KBM-7 (cell line): ENCODE measurements around the gene UCK2.

Experiments used
- DNase-seq: peaks from one replicate; pipeline ENCODE4 v3.0.0-alpha.2; 2015
- in situ Hi-C: fragments of 300-500 bp; cut with MboI; formaldehyde crosslinking; loops from 2 replicates; pipeline ENCODE4 v1.14.3; 2020; ENCODE audit warnings: low sequenced_read_pairs, low pct_unique_long_range_greater_than_20kb, mixed read lengths

Gene UCK2

DNA sequence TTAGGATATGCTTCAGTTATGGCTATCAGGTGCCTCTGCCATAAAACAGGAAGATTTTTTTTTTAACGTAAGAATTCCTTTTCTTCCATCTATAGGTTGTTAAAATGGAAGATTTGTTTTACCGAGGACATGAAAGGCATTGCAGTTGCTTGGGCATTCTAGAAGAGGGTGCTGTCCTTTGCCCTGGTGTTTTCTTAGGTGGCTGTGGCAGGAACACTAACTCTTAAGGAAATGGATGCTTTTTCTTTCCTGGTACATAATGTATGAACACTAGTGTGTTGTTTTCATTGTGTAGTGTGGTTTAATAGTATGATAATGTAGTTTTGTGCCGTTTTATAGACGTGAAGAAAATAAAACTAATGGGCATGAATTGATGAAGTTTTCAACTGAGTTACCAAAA is 47.2 kb downstream of the UCK2 start:
- in situ Hi-C loops: no loop called here
- no peak for DNase-seq

DNA sequence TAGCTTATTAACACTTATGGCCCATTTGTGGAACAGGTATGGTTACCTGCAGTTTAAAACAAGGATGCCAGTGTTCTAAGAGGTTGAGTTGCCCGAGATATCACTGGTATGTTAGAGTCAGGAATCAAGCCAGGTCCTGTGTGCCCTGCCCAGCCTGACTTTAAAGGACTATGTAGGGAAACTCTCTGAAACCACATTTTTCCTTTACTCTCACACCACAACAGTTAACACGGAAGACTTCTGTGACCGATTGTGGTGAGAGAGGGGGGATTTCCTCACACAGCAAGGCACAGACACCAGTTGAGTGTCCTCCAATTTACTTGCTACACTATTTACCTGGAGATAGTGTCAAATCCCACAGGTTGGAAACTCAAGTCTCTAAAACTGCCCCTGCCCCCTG is 47.8 kb downstream of the UCK2 start:
- in situ Hi-C loops: no loop called here
- no peak for DNase-seq

DNA sequence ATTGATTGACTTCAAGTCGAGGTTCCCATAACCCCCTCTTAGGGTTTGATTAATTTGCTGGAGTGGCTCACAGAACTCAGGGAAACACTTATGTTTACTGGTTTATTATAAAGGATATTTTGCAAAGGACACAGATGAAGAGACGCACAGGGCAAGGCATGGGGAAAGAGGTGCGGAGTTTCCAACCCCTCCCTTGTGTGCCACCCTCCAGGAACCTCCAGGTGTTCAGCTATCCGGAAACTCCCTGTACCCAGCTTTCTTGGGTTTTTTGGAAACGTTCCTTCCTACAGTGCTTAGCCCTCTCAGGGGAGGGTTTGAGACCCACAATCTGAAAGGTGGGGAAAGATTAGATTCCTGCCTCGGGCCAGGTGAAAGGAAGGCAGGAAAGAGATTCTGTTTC is 48.2 kb downstream of the UCK2 start:
- in situ Hi-C loops: no loop called here
- DNase-seq: no peak

DNA sequence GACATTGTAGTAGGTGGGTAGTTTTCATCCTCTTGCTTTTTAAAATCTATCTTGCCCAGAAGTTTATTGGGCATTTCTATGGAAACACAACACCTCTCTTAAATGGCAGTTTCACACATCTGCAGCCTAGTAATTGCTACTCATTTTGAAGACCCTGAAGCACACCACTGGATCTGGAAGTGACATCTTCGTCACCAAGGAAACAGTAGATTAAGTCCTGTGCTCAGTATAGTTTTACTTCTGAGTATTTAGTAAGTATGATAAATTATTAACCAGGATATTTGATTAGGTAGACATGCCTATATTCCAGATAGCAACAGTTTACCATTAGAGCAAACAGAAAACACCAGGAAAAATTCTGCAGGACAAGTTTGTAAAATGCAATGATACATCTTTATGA is 48.7 kb downstream of the UCK2 start:
- DNase-seq: no peak
- in situ Hi-C loops: no loop called here

DNA sequence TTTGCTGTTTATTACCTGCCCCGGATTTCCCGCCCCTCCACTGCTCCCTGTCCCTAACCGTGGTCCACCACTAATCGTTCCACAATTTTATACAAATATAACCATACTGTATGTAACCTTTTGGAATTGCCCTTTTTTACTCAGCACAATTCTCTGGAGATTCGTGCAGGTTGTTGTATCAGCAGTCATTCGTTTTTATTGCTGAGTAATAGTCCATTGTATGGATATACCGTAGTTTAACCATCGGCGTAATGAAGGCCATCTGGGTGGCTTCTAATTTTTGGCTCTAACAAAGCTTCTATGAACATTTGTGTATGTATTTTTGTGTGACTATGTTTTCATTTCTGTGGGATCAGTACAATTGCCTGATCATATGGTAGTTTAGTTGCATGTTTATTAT is 50.0 kb downstream of the UCK2 start:
- in situ Hi-C loops: no loop called here

DNA sequence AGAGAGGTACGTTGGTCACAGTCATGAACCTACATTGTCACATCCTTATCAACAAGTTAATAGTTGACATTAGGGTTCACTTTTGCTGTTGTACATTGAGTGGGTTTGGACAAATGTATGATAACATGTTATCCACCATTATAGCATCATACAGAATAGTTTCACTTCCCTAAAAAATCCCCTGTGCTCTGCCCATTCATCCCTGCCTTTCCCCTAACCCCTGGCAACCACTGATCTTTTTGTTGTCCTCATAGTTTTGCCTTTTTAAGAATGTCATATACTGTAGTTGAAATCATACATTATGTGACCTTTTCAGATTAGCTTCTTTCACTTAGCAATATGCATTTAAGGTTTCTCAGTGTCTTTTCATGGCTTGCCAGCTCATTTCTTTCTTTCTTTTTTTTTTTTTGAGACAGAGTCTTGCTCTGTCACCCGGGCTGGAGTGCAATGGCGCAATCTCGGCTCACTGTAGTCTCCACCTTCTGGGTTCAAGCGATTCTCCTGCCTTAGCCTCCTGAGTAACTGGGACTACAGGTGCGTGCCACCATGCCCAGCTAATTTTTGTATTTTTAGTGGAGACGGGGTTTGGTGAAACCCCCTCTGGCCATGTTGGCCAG is 50.6 kb downstream of the UCK2 start:
- no peak for DNase-seq
- in situ Hi-C loops: no loop called here

More for the DNA sequence above, 50.0 kb downstream of the UCK2 start:
- no peak for DNase-seq

DNA sequence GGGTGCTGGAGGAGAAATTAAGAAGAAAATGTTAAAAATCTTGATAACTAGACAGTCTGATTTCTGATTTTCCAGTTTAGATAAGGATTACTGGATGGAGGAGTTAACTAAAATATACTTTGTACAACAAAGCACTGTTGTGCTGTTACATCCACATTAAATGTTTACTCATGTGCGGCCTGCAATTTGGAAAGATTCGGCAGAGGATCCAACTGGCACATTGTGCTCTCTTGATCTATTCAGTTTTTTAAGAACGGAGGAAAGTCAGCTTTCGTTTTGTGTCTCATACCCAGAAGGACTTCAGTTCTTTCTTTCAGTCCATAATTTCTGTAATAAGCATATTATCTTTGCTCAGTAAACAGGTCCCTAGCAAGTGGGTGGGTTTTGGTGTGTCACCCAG is 52.5 kb downstream of the UCK2 start:
- in situ Hi-C loops: no loop called here
- DNase-seq: no peak

DNA sequence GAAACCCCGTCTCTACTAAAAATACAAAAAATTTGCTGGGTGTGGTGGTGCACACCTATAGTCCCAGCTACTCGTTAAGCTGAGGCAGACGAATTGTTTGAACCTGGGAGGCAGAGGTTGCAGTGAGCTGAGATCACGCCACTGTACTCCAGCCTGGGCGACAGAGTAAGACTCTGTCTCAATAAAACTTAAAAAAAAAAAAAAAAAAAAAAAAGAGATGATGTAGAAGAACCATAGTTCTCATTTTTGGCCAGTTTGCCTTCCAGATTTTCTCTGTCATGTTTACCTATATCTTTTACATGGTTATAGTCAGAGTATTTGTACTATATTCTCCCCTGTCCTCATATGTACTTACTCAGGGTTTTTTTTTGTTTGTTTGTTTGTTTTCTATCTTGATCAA is 53.6 kb downstream of the UCK2 start:
- no peak for DNase-seq
- in situ Hi-C loops: no loop called here

DNA sequence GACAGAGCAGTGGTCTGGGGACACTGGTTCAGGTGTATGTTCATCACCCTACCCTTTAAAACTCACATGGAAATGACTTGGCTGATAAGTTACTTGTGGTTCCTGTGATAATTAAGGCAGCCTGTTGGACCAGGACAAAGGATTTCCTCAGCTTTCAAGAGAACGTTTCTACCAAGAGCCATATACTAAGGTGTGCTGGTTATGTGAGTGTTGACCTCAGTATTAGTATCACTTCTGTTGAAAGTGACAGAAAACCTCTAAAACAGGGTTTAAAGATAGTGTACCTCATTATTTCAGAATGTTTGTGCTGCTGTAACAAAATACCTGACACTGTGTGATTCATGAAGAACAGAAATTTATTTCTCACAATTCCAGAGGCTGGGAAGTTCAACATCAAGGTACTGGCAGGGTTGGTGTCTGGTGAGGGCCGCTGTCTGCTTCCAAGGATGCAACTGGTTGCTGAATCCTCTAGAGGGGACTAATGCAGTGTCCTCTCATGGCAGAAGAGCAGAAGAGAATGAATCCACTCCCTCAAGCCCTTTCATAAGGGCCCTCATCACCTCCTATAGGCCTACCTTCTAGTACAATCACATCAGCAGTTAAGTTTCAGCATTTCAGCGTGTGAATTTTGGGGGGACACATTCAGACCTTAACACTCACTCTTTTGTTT is 54.9 kb downstream of the UCK2 start:
- in situ Hi-C loops: no loop called here

DNA sequence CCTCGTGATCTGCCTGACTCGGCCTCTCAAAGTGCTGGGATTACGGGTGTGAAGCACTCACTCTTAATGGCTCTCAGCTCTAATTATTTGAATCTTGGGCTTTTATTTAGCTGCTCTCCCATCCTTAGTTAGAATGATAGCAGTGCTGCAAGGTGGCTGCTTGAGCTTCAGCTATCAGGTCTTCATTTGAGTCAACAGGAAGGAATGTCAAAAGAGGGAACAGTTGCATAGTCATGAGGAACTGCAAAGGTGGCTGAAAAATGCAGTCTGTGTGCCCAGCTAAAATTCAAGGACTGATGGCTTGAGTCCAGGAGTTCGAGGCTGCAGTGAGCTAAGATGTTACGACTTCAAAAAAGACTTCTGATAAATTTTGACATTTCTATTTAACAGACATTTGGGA is 55.6 kb downstream of the UCK2 start:
- in situ Hi-C loops: no loop called here
- DNase-seq: no peak

More for the DNA sequence above, 54.9 kb downstream of the UCK2 start:
- no peak for DNase-seq

DNA sequence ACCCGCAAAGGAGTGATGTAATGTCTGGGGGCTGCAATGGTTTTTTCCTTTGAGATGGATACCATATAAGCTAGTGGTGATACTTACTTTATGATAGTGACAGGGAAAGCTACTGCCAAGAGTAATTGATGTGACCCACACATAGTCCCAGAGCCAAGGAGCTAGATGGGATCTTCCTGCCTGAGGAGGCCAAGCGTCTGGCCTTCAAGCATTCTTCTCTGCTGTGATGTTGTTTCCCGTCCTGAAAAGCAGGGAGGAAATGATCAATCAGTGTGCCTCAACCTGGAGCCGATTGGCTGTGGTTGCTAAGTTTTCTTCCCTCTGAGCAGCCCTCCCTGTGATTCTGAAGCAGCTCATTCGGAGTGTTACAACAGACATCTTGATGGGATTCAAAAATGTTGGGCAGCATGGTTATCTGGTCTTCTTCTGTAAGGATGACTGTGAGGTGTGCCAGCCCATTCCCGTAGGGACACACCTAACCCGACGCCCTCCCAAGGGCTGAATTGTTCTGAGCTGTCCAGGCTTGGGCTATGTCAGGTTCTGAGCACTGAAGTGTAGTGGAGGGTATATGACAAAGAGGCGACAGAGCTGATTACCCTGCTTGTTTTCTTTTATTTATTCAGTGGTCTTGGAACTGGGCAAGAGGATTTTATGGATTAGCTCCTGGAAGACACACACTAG is 56.7 kb downstream of the UCK2 start:
- DNase-seq: no peak
- in situ Hi-C loops: no loop called here

DNA sequence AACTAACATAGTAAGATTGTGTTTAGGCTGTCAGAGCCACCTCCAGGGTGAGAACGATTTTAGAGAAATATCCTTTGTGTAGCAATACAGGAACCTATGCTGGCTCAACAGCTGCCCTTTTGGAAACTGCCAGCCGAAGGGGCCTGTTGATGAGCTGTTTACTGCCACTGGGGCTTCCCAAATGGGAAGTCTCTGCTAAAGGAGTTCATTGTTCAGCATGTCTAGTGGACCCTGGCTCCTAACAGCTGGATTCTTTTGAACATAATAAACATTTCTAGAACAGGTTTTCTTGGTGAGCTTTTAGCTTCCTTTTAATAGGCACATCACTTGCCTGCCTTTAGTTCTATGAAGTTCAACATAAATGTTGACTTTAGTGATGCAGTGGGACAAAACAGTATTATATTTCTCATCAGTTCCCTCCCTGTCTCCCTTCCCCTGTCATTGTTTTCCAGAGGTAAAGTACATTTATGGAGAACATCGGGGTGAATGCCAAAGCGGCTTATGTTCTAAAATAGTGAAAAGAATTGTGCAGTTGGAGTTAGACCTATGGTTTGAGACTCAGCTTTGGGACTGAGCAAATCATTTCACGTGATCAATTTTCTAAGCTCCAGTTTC is 57.4 kb downstream of the UCK2 start:
- in situ Hi-C loops: no loop called here

DNA sequence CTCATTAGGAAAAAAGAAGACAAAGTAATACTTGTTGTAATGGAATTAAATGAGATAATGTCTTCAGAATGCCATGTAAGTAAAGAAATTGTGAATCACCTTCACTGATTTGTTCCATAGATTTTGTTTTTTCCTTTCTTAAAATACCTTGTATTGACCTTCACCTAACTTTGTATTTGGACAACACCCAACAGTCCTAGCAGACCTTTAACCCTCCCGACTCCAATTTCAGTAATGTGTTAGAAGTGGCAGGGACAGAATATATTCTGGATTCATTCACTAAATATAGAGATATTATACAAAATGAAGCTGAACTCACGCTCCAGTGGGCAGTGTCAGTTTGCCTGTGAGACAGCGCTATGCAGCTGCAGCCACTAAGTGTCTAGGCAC is 57.9 kb downstream of the UCK2 start:
- in situ Hi-C loops: no loop called here

More for the DNA sequence above, 57.4 kb downstream of the UCK2 start:
- DNase-seq: no peak

DNA sequence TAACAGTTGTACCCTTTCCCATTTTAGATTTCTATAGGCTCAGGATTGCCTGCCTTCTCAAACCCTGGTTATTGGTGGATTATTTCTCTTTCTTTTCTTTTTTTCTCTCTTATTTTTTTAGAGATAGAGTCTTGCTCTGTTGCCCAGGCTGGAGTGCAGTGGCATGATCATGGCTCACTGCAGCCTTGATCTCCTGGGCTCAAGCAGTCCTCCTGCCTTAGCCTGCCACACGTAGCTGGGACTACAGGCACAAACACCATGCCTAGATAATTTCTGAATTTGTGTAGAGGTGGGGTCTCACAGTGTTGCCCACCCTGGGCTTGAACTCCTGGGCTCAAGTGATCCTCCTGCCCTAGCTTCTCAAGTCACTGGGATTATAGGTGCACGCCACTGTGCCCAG is 58.8 kb downstream of the UCK2 start:
- DNase-seq: no peak
- in situ Hi-C loops: no loop called here

More for the DNA sequence above, 57.9 kb downstream of the UCK2 start:
- DNase-seq: no peak

DNA sequence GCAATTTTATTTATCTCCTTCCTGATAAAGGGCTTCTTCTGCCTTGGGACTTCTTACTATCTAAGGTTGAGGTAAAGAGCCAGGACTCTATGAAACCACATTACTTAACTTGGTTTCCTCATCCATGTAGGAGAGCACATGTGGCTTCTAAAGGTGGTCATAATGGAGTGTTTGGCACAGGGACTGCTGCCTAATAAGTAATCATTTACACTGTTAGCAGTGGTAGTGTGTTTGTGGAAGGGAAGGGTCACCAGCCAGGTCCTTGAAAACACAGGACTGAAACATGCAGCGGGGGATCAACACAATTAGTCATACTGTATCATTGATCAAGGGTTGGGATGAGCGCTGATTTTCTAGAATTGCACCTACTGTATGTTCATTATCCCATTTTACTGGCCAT is 59.6 kb downstream of the UCK2 start:
- DNase-seq: no peak
- in situ Hi-C loops: no loop called here

DNA sequence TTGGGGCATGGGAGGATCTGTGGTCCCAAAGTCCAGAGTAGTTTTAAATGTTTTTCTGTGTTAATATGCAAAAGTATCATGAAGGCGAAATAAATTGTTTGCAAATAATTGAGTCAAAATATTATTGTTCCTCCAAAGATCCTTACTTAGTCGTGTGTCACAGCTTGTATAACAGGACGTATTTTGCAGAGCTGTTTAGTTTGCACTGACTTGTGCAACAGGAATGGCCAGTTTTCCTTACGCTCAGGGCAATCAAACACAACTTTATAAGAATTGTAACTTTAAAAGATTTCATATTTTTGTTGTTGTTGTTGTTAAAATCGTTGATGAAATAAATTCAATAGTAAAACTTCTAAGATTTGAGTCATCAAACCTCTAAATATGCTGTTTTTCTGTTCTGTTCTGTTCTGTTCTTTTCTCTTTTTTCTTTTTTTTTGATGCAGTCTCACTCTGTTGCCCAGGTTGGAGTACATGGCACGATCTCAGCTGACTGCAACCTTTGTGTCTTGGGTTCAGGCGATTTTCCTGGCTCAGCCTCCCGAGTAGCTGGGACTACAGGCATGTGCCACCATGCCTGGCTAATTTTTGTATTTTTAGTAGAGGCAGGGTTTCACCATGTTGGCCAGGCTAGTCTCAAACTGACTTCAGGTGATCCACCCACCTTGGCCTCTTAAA is 60.6 kb downstream of the UCK2 start:
- in situ Hi-C loops: no loop called here
- DNase-seq: no peak

DNA sequence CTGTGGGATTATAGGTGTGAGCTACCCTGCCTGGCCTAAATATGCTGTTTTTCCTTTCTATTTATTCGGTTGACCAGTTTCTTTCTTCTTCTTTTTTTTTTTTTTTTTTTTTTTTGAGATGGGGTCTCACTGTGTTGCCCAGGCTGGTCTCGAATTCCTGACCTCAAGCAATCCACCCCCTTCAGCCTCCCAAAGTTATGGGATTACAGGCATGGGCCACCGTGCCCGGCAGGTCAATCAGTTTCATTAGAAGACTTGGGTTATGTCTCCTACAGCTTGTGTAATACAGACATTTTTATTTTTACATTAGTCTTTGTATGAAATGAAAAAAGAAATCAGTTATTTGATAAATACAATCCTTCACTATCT is 61.1 kb downstream of the UCK2 start:
- in situ Hi-C loops: no loop called here
- no peak for DNase-seq

DNA sequence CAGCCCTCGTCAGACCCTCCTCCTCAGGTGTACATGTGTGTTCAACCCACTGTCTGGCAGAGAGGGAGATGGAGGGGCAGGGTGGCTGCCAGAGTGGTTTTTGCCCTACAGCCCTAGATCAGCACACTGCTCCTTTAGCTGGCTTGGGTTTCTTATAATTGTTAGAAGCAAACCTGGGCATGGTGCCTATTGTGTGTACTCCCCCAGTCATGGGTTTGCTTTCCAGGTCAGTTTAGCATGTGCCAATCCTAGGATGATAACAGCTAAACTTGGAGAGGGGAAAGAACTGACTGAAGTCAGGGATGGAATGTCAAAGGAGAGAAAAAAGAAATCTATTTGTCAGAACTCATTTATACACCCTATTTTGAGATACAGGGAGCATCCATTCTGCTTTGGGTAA is 63.3 kb downstream of the UCK2 start:
- in situ Hi-C loops: no loop called here
- no peak for DNase-seq

DNA sequence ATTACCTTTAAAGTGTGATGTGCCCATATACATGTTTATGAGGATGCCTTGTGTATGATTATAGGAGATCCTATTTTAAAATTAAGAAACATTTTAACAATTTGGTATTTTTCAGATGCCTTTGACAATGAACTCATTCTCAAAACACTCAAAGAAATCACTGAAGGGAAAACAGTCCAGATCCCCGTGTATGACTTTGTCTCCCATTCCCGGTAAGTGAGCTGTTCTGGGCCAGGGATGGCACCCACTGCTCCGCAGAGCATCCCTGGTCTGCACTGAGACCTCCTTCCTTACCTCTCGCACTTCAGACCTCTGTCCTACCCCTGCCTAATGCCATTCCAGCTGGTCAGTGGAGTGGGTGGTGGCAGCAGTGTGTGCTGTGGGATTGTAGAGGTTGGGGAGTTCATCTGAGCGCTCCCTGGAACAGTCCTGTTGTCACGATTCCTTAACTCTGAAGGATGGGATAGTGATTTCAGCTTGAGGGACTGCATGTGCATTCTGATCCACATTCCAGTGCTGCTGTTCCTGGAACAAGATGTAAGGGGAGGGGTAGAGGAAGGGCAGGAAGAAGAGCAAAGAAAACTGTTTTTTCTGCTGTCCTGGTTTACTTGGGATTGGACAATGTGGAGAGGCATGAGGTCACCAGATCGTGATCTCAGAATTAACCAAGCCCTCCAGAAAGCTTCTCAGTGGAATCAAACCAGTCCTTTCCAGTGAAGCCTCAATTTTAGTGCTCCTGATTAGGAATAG is 63.9 kb downstream of the UCK2 start:
- in situ Hi-C loops: no loop called here
- no peak for DNase-seq
